ENCODE data around the gene MYOD1. TPM values are rescaled to one million over a fixed set of nuclear protein-coding genes. Genes with fewer than 3 reads are reported as not detected.

Gene MYOD1
- total and polyA plus RNA-seq, 2 of the 13 experiments (the other 11 are each of a cell fraction or from before 2014, with no cell fraction given) = not detected

DNA sequence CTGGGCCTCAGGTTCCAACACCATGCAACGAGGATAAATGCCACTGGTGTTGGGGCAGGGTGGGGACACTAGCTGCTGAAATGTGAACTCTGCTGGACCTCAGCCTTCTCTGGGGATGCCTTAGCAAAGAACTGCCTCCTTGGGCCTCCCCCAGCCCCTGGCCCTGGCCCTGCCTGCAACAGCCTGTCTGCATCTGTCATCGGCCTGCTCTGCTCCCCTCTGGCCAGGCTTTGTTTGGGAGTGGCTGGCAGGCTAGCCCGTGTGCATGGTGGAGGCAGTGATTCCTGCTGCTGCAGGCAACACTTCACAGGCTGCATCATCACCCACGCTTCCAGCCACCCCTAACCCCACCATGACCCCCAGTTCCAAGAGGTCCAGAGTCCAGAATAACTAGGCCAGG, 11.5 kb upstream of the MYOD1 start:
- peaks cover 7 to 40% of the 10 kb centered on the region in 2 experiments; a peak in 4 of 5 replicates for H3K27me3 ChIP-seq (ENCODE audit: control insufficient read depth in 1 of 2, insufficient read depth in 2 of 2, low read length in 2 of 2)
- H2AFZ ChIP-seq (ENCODE audit: low read length) = no peak overlapping the region
- H3K4me2 ChIP-seq (ENCODE audit: low read depth, low read length) = no peak overlapping the region
- no peaks in the 10 kb centered on the region; the same call in 1 of the 2 replicates for H3K9me3 ChIP-seq (ENCODE audit: low read length)
- 10% methylated on average over 2 of the region's 4 CpGs for WGBS (ENCODE audit: low lambda C conversion rate)
- no peaks in the 10 kb centered on the region for H3K36me3 ChIP-seq (replicated peaks in 1 of 2; ENCODE audit: control insufficient read depth in 1 of 2, insufficient read depth in 2 of 2, low read length in 2 of 2)
- DNase-seq (ENCODE audit: low spot score) = no peak
- no peaks in the 10 kb centered on the region for H3K79me2 ChIP-seq (ENCODE audit: insufficient read depth, low read length)
- no TSS peak for BruUV-seq (replicated peaks)
- intact Hi-C loops (cut with micrococcal nuclease; ENCODE audit: unreplicated experiment) (no loop called here), in situ Hi-C loops (cut with HindIII; ENCODE audit: extremely low pct_ligation_motif_present, low pct_unique_long_range_greater_than_20kb) (no loop called here)
- H4K20me1 ChIP-seq (ENCODE audit: insufficient read depth, low read length) = 0 out of 2 replicates have a peak, but pooled peaks cover 2% of the 10 kb centered on the region
- H3K27ac ChIP-seq (ENCODE audit: extremely low read length, insufficient read depth, low read length) = no peak overlapping the region
- ATAC-seq = no peak
- H3K9ac ChIP-seq (ENCODE audit: insufficient read depth, low read depth, low read length) = no peak overlapping the region
- CTCF ChIA-PET (ENCODE audit: low intra/inter-chr PET ratio, low total read pairs) = no interaction called here
- no peak for FAIRE-seq
- no peak overlapping the region for H3K4me3 ChIP-seq (replicated peaks in 1 of 3; ENCODE audit: insufficient read depth in 1 of 3, low read depth in 2 of 3, low read length in 3 of 3)
- TF ChIP-seq MED1 (CRISPR knock-in tag; IDR thresholded peaks at IDR 0.05) = no peak
- no peak for TF ChIP-seq IKZF1 (IDR thresholded peaks at IDR 0.05)
- TF ChIP-seq ZNF33B (CRISPR knock-in tag; IDR thresholded peaks at IDR 0.05) = no peak
- POLR2A ChIA-PET = no interaction called here
- no peaks in the 10 kb centered on the region for H3K4me1 ChIP-seq (ENCODE audit: insufficient read depth, low read length)

DNA sequence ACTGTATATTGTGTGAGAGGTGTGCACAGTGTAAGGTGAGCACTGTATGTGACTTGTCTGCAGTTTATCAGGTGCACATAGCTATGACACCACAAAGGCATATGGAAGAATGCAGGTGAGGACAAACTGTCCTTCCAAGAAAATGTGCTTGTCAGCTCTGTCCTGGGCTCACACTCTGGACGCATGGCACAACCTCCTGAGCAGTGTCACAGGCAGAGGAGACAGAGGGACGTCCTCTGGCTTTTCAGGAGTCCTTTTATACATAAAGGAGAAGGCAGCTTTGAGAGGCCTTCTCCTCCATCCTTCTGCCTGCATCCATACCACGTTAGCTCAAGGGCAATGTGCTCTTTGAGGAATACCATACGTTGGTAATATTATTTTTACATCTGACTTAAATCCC, 7.5 kb upstream of the MYOD1 start:
- in situ Hi-C loops (cut with HindIII; ENCODE audit: extremely low pct_ligation_motif_present, low pct_unique_long_range_greater_than_20kb) = no loop called here
- H3K4me1 ChIP-seq (ENCODE audit: insufficient read depth, low read length) = no peaks in the 10 kb centered on the region
- no peak overlapping the region for H3K4me3 ChIP-seq (replicated peaks in 1 of 3; ENCODE audit: insufficient read depth in 1 of 3, low read depth in 2 of 3, low read length in 3 of 3)
- H3K27ac ChIP-seq (ENCODE audit: extremely low read length, insufficient read depth, low read length) = no peak overlapping the region
- peaks cover 6 to 58% of the 10 kb centered on the region in 2 experiments; a peak in 4 of 5 replicates for H3K27me3 ChIP-seq (ENCODE audit: control insufficient read depth in 1 of 2, insufficient read depth in 2 of 2, low read length in 2 of 2)
- ChIA-PET POLR2A (no interaction called here), CTCF (ENCODE audit: low intra/inter-chr PET ratio, low total read pairs) (no interaction called here)
- H3K9ac ChIP-seq (ENCODE audit: insufficient read depth, low read depth, low read length) = no peak overlapping the region
- no TSS peak for BruUV-seq (replicated peaks)
- no peaks in the 10 kb centered on the region for H3K79me2 ChIP-seq (ENCODE audit: insufficient read depth, low read length)
- H4K20me1 ChIP-seq (ENCODE audit: insufficient read depth, low read length) = 0 out of 2 replicates have a peak, but pooled peaks cover 2% of the 10 kb centered on the region
- H3K9me3 ChIP-seq (ENCODE audit: low read length) = no peaks in the 10 kb centered on the region
- H3K36me3 ChIP-seq (replicated peaks in 1 of 2; ENCODE audit: control insufficient read depth in 1 of 2, insufficient read depth in 2 of 2, low read length in 2 of 2) = no peaks in the 10 kb centered on the region
- H3K4me2 ChIP-seq (ENCODE audit: low read depth, low read length) = no peak overlapping the region
- DNase-seq (ENCODE audit: low spot score) (no peak), ATAC-seq (no peak), FAIRE-seq (no peak)
- TF ChIP-seq ZNF598 (CRISPR knock-in tag; IDR thresholded peaks at IDR 0.05; ENCODE audit: borderline replicate concordance) (no peak), PAWR (CRISPR knock-in tag; IDR thresholded peaks at IDR 0.05; ENCODE audit: borderline replicate concordance) (no peak), MBNL3 (CRISPR knock-in tag; conservative IDR thresholded peaks at IDR 0.05) (no peak), KDM3A (CRISPR knock-in tag; IDR thresholded peaks at IDR 0.05; ENCODE audit: low read depth) (no peak), CBFB (CRISPR knock-in tag; IDR thresholded peaks at IDR 0.05) (no peak)
- TF ChIP-seq, protein P1, sequence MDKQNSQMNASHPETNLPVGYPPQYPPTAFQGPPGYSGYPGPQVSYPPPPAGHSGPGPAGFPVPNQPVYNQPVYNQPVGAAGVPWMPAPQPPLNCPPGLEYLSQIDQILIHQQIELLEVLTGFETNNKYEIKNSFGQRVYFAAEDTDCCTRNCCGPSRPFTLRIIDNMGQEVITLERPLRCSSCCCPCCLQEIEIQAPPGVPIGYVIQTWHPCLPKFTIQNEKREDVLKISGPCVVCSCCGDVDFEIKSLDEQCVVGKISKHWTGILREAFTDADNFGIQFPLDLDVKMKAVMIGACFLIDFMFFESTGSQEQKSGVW (CRISPR knock-in tag; IDR thresholded peaks at IDR 0.05; ENCODE audit: borderline replicate concordance) = no peak
- intact Hi-C loops (cut with micrococcal nuclease; ENCODE audit: unreplicated experiment) = no loop called here
- no peak overlapping the region for H2AFZ ChIP-seq (ENCODE audit: low read length)
- WGBS (ENCODE audit: low lambda C conversion rate) = 6% methylated on average over 2 of the region's 4 CpGs
